ENCODE data around the gene CACNB1.

- TF ChIP-seq CTCF (conservative IDR thresholded peaks at IDR 0.05; ENCODE audit: low read depth, low read length): no peak
- TF ChIP-seq EZH2 (IDR thresholded peaks at IDR 0.05; ENCODE audit: low read length, unreplicated experiment): no peak
- TF ChIP-seq EZH2phosphoT487 (IDR thresholded peaks at IDR 0.05; ENCODE audit: borderline replicate concordance, low read length): no peak
Measured at GRCh38 chr17:39131616-39132015, 65.9 kb downstream of the CACNB1 start.

Data from PC-3 (cell line).